ENCODE results near the gene INO80D. TPM values are rescaled to one million over a fixed set of nuclear protein-coding genes. Genes with fewer than 3 reads are reported as not detected.

Gene INO80D
- total RNA-seq, 4 donors from 2014 or later, result 11.0 to 28.6 (median 21.2) TPM

- H3K27me3 ChIP-seq, result no peaks in the 10 kb centered on the region
- 91 to 100% methylated on average over 4 of the region's 9 CpGs for WGBS, 2 donors (ENCODE audit: low coverage in 1 of 2)
- H3K9me3 ChIP-seq, result no peaks in the 10 kb centered on the region
- H3K4me1 ChIP-seq, result no peaks in the 10 kb centered on the region
- H3K27ac ChIP-seq, result no peak overlapping the region
- TF ChIP-seq, protein P1, sequence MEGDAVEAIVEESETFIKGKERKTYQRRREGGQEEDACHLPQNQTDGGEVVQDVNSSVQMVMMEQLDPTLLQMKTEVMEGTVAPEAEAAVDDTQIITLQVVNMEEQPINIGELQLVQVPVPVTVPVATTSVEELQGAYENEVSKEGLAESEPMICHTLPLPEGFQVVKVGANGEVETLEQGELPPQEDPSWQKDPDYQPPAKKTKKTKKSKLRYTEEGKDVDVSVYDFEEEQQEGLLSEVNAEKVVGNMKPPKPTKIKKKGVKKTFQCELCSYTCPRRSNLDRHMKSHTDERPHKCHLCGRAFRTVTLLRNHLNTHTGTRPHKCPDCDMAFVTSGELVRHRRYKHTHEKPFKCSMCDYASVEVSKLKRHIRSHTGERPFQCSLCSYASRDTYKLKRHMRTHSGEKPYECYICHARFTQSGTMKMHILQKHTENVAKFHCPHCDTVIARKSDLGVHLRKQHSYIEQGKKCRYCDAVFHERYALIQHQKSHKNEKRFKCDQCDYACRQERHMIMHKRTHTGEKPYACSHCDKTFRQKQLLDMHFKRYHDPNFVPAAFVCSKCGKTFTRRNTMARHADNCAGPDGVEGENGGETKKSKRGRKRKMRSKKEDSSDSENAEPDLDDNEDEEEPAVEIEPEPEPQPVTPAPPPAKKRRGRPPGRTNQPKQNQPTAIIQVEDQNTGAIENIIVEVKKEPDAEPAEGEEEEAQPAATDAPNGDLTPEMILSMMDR (IDR thresholded peaks at IDR 0.05), result no peak
- no peak for TF ChIP-seq POLR2A (IDR thresholded peaks at IDR 0.05)
- TF ChIP-seq EP300 (IDR thresholded peaks at IDR 0.05), result no peak
- no peak for TF ChIP-seq POLR2AphosphoS5 (IDR thresholded peaks at IDR 0.05)
- H3K4me3 ChIP-seq, result no peak overlapping the region
- ATAC-seq, result no peak
- peaks cover 0 to 16% of the 10 kb centered on the region in 2 donors for H3K36me3 ChIP-seq
Measured at GRCh38 chr2:206098471-206098870, 12.5 kb upstream of the INO80D start.

DNA sequence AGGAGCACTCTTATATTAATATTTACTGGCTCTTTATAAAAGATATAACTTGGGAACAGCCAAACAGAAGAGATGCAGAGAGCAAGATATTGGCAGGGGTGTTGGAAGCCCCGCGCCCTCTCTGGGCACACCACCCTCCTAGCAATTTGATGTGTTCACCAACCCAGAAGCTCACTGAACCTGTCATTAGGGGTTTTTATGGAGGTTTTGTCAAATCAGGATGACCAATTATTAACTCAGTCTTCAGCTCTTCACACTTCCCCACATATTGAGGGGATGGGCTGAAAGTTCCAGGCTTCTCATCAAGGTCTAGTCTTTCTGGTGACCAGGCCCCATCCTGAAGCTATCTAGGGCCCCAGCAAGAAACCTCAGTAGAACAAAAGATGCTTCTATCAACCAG is 10.9 kb upstream of the INO80D start:
- Histone ChIP-seq H3K9me3 (no peaks in the 10 kb centered on the region), H3K27ac (no peak overlapping the region)

DNA sequence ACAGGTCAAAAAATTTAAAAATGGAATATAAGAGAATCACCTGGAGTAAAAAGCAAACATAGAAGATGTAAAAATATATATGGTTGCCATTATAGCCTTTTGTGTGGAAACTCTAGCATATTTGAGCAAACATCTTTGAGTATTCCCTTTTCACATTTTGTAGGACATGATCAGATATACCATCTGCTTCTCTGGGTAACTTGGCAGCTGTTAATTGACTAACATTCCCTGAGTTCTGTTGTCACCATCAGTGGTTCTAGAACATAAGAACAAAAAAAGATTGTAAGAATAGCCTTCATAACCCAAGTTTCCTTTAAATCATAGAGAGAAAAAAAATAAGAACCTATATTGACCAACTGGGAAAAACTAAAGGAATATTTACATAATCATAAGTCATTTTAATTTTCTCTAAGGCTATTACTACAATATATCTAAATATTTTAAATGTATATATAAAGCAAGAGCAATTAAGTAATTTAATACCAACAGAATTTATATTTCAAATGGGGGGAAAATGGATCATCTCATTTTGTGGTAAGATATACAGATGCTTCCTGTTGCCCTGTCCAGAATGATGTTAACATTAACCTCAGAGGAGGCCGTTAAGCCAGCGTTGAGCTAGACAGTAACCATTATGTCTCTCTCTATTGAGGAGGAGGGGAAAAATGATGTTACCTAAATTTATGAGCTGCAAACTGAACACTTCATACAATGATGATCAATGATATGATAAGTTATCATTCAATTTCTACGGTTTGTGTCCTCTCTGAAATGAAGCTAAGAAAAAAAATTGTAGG is 9.8 kb upstream of the INO80D start:
- Histone ChIP-seq H3K27me3 (no peaks in the 10 kb centered on the region), H3K4me3 (no peak overlapping the region), H3K36me3 (no peaks in the 10 kb centered on the region), H3K9me3 (no peaks in the 10 kb centered on the region), H3K4me1 (no peaks in the 10 kb centered on the region), H3K27ac (no peak overlapping the region)
- ATAC-seq, result no peak
- 34 to 37% methylated on average over 3 of the region's 3 CpGs for WGBS, 2 donors (ENCODE audit: low coverage in 1 of 2)
- no peak for TF ChIP-seq EP300 (IDR thresholded peaks at IDR 0.05)
- TF ChIP-seq, protein P1 (IDR thresholded peaks at IDR 0.05), result no peak
- TF ChIP-seq POLR2A (IDR thresholded peaks at IDR 0.05), result no peak
- TF ChIP-seq POLR2AphosphoS5 (IDR thresholded peaks at IDR 0.05), result no peak

More for the DNA sequence above, 10.9 kb upstream of the INO80D start:
- TF ChIP-seq POLR2A (IDR thresholded peaks at IDR 0.05), result no peak
- TF ChIP-seq POLR2AphosphoS5 (IDR thresholded peaks at IDR 0.05), result no peak
- no peak for TF ChIP-seq EP300 (IDR thresholded peaks at IDR 0.05)
- no peak for ATAC-seq
- Histone ChIP-seq H3K4me1 (no peaks in the 10 kb centered on the region), H3K36me3 (peaks cover 0 to 4% of the 10 kb centered on the region in 2 donors), H3K27me3 (no peaks in the 10 kb centered on the region), H3K4me3 (no peak overlapping the region)
- 90 to 100% methylated on average over 1 to 2 of the region's 2 CpGs for WGBS, 2 donors (ENCODE audit: low coverage in 1 of 2)

DNA sequence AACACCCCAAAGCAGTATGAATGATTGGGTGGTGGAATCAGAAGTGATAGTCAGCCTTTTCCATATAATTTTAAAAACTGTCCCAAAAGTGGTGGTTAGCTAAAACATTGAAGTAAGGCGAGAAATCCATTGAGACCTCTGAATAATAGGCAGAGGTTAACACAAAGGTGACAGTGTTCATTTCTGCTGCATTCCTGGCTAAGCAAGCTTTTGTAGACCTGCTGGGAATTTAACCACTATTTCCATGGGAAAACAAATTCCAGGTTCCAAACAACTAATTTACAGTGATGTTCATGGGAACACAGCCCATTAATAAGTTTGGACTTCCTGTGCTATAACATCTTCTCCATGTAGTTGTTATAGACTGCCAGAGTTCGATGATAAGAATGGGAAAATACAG is 6.3 kb upstream of the INO80D start:
- Histone ChIP-seq H3K27ac (no peak overlapping the region), H3K9me3 (no peaks in the 10 kb centered on the region), H3K36me3 (peaks cover 0 to 9% of the 10 kb centered on the region in 2 donors), H3K4me1 (peaks cover 0 to 22% (median 0%) of the 10 kb centered on the region in 3 donors), H3K27me3 (no peaks in the 10 kb centered on the region), H3K4me3 (no peak overlapping the region)
- WGBS, 2 donors (ENCODE audit: low coverage in 1 of 2), result 75 to 80% methylated on average over 2 of the region's 2 CpGs
- no peak for TF ChIP-seq POLR2AphosphoS5 (IDR thresholded peaks at IDR 0.05)
- TF ChIP-seq EP300 (IDR thresholded peaks at IDR 0.05), result no peak
- TF ChIP-seq POLR2A (IDR thresholded peaks at IDR 0.05), result no peak
- TF ChIP-seq, protein P1 (IDR thresholded peaks at IDR 0.05), result no peak
- ATAC-seq, result no peak

- Histone ChIP-seq H3K36me3 (peaks cover 0 to 9% of the 10 kb centered on the region in 2 donors), H3K4me1 (peaks cover 0 to 38% (median 0%) of the 10 kb centered on the region in 3 donors), H3K9me3 (no peaks in the 10 kb centered on the region), H3K27me3 (no peaks in the 10 kb centered on the region), H3K27ac (peak overlapping the region in 2 of 4 donors; percentile 9 to 99), H3K4me3 (no peak overlapping the region)
- no peak for ATAC-seq
- TF ChIP-seq EP300 (IDR thresholded peaks at IDR 0.05), result no peak
- TF ChIP-seq POLR2A (IDR thresholded peaks at IDR 0.05), result no peak
- TF ChIP-seq, protein P1 (IDR thresholded peaks at IDR 0.05), result no peak
Measured at GRCh38 chr2:206088248-206088647, 2.3 kb upstream of the INO80D start.
